ENCODE results near the gene KMO. TPM values are rescaled to one million over a fixed set of nuclear protein-coding genes. Genes with fewer than 3 reads are reported as not detected.

Gene KMO
- total RNA-seq, 1 donor from 2014 or later: not detected

Other genes with a start within 250 kb of the KMO start
- 2.4 and 2.8 TPM in 2 replicates for gene RGS7, start 175.2 kb upstream of the KMO start, total RNA-seq
- gene FH, start 12.6 kb upstream of the KMO start, total RNA-seq: 59.7 and 64.2 TPM in 2 replicates
- gene CHML, start 108.0 kb downstream of the KMO start, total RNA-seq: 19.1 and 19.9 TPM in 2 replicates
- gene OPN3, start 108.0 kb downstream of the KMO start, total RNA-seq: 18.2 and 19.9 TPM in 2 replicates
- 0.07 TPM in 1 of 2 replicates, not detected in the other for gene WDR64, start 119.9 kb downstream of the KMO start, total RNA-seq